ENCODE measurements around the gene CPE.
"Not testable (repeated sequence)": the region's sequence is repeated elsewhere in the genome, so short reads cannot be mapped to it uniquely, and the experiment has no call there.

CPE gene

GRCh38 chr4:165410214-165410613 lies 31.4 kb downstream of the CPE start:
- DNase-seq = no peak

- no peak for DNase-seq
These were observed 37.1 kb downstream of the CPE start for GRCh38 chr4:165415910-165416309.

- DNase-seq = no peak
These were observed 39.3 kb downstream of the CPE start for GRCh38 chr4:165418073-165418472.

- no peak for DNase-seq
These were observed 46.8 kb downstream of the CPE start for GRCh38 chr4:165425629-165426028.

GRCh38 chr4:165426331-165426730 lies 47.5 kb downstream of the CPE start:
- DNase-seq = no peak

GRCh38 chr4:165426823-165427222 lies 48.0 kb downstream of the CPE start:
- DNase-seq = no peak

- no peak for DNase-seq
These were observed 50.1 kb downstream of the CPE start for GRCh38 chr4:165428957-165429356.

- no peak for DNase-seq
These were observed 54.7 kb downstream of the CPE start for GRCh38 chr4:165433529-165433928.

- no peak for DNase-seq
These were observed 58.9 kb downstream of the CPE start for GRCh38 chr4:165437691-165438090.

- DNase-seq = no peak
These were observed 60.5 kb downstream of the CPE start for GRCh38 chr4:165439344-165439743.

- DNase-seq = no peak
These were observed 61.2 kb downstream of the CPE start for GRCh38 chr4:165439981-165440380.

GRCh38 chr4:165440415-165441158 lies 61.8 kb downstream of the CPE start:
- DNase-seq = no peak

- DNase-seq = no peak
These were observed 64.5 kb downstream of the CPE start for GRCh38 chr4:165443276-165443675.

- DNase-seq = no peak
These were observed 69.9 kb downstream of the CPE start for GRCh38 chr4:165448700-165449099.

- DNase-seq = no peak
These were observed 70.5 kb downstream of the CPE start for GRCh38 chr4:165449333-165449732.

GRCh38 chr4:165450871-165451270 lies 72.1 kb downstream of the CPE start:
- no peak for DNase-seq

- DNase-seq = not testable (repeated sequence)
These were observed 74.3 kb downstream of the CPE start for GRCh38 chr4:165453140-165453539.

- DNase-seq = no peak
These were observed 75.6 kb downstream of the CPE start for GRCh38 chr4:165454426-165454825.

GRCh38 chr4:165457793-165458192 lies 79.0 kb downstream of the CPE start:
- DNase-seq = no peak

- no peak for DNase-seq
These were observed 79.7 kb downstream of the CPE start for GRCh38 chr4:165458471-165458870.

- no peak for DNase-seq
These were observed 82.5 kb downstream of the CPE start for GRCh38 chr4:165461159-165461821.

GRCh38 chr4:165462009-165462408 lies 83.2 kb downstream of the CPE start:
- DNase-seq = no peak

- no peak for DNase-seq
These were observed 85.6 kb downstream of the CPE start for GRCh38 chr4:165464376-165464775.

GRCh38 chr4:165464813-165465381 lies 86.1 kb downstream of the CPE start:
- DNase-seq = peak; percentile 5

All from stimulated activated CD4-positive, alpha-beta T cell treated with anti-CD3 and anti-CD28 coated beads, Interleukin-15, amount 100 ng/mL, for 24 hours (primary cell).